Prostate gland (tissue), 2 donors: ENCODE measurements around the gene CLPTM1L. TPM values are rescaled to one million over a fixed set of nuclear protein-coding genes. Genes with fewer than 3 reads are reported as not detected.

ENCODE experiments used
- DNase-seq: peaks from one replicate; pipeline ENCODE4 v3.0.0-alpha.2; 2019; ENCODE audit warnings: low spot score
- H3K27ac ChIP-seq, 2 donors: fragments of 200-600 bp; sonication (generic); 2 replicates each; pipeline ENCODE4 v1.5.1; 2017 to 2019
- H3K27me3 ChIP-seq: fragments of 200-600 bp; sonication (generic); replicated peaks from 2 replicates; pipeline ENCODE4 v1.5.1; 2019; ENCODE audit not compliant: insufficient read depth
- H3K36me3 ChIP-seq, 2 donors: fragments of 200-600 bp; sonication (generic); 1 replicate in 1 of 2; 2 replicates in 1 of 2; pipeline versions ENCODE4 v1.5.1 to v1.8.1; 2017 to 2019
- H3K4me1 ChIP-seq: fragments of 200-600 bp; sonication (generic); replicated peaks from 2 replicates; pipeline ENCODE4 v1.5.1; 2019
- H3K4me3 ChIP-seq, 2 donors: fragments of 200-600 bp; sonication (generic); 2 replicates each; pipeline ENCODE4 v1.5.1; 2017 to 2019
- H3K9me3 ChIP-seq: fragments of 200-600 bp; sonication (generic); 2 replicates; pipeline ENCODE4 v1.5.1; 2017
- POLR2A ChIP-seq: fragments of 450-650 bp; IDR thresholded peaks from one replicate; pipeline ENCODE4 v1.6.1; 2016; ENCODE audit warnings: antibody characterized with exemption, mild to moderate bottlenecking
- POLR2AphosphoS5 ChIP-seq: sonication (generic); formaldehyde crosslinking; IDR thresholded peaks from one replicate; pipeline ENCODE4 v1.6.1; 2017; ENCODE audit warnings: antibody characterized with exemption
- WGBS: methylation state at CpG from one replicate; pipeline ENCODE4 v1.1.5; 2018; 5-methylcytosine and 5-hydroxymethylcytosine counted together
- intact Hi-C: fragments of 100-400 bp; cut with DNase I; formaldehyde crosslinking; loops from one replicate; pipeline ENCODE4 v1.14.2; 2022
- total RNA-seq, 2 donors: library from RNA; depleted of rRNA; stranded (reverse); fragments of >200 nt; gene quantifications; one replicate each; pipeline ENCODE4 v1.1.0, GENCODE V29; 2016
- TF ChIP-seq, protein P1 (sequence below), 4 experiments: fragments of 200-600 bp in 2 of 4; fragments of 450-650 bp in 2 of 4; sonication (generic) in 2 of 4; IDR thresholded peaks; 1 replicate in 3 of 4; 2 replicates in 1 of 4; pipeline ENCODE4 v1.5.1; 2016 to 2019; ENCODE audit warnings: antibody characterized with exemption in 4 of 4, mild to moderate bottlenecking in 2 of 4, moderate library complexity in 2 of 4

The CLPTM1L gene
- total RNA-seq, 2 donors from 2014 or later, result 105 to 135 TPM

- Histone ChIP-seq H3K27me3 (no peaks in the 10 kb centered on the region), H3K4me3 (no peak overlapping the region), H3K36me3 (peaks cover 7 to 10% of the 10 kb centered on the region in 2 donors), H3K9me3 (no peaks in the 10 kb centered on the region), H3K4me1 (peaks cover 14% of the 10 kb centered on the region), H3K27ac (peak overlapping the region in 1 of 2 donors; percentile 76)
- DNase-seq, result no peak
- TF ChIP-seq POLR2A (no peak), POLR2AphosphoS5 (no peak)
- TF ChIP-seq, protein P1, sequence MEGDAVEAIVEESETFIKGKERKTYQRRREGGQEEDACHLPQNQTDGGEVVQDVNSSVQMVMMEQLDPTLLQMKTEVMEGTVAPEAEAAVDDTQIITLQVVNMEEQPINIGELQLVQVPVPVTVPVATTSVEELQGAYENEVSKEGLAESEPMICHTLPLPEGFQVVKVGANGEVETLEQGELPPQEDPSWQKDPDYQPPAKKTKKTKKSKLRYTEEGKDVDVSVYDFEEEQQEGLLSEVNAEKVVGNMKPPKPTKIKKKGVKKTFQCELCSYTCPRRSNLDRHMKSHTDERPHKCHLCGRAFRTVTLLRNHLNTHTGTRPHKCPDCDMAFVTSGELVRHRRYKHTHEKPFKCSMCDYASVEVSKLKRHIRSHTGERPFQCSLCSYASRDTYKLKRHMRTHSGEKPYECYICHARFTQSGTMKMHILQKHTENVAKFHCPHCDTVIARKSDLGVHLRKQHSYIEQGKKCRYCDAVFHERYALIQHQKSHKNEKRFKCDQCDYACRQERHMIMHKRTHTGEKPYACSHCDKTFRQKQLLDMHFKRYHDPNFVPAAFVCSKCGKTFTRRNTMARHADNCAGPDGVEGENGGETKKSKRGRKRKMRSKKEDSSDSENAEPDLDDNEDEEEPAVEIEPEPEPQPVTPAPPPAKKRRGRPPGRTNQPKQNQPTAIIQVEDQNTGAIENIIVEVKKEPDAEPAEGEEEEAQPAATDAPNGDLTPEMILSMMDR (IDR thresholded peaks at IDR 0.05), result no peak
- WGBS, result 93% methylated on average over 26 of the region's 26 CpGs
- intact Hi-C loops, result no loop called here
These were observed 26.9 kb downstream of the CLPTM1L start for GRCh38 chr5:1317921-1318565.

DNA sequence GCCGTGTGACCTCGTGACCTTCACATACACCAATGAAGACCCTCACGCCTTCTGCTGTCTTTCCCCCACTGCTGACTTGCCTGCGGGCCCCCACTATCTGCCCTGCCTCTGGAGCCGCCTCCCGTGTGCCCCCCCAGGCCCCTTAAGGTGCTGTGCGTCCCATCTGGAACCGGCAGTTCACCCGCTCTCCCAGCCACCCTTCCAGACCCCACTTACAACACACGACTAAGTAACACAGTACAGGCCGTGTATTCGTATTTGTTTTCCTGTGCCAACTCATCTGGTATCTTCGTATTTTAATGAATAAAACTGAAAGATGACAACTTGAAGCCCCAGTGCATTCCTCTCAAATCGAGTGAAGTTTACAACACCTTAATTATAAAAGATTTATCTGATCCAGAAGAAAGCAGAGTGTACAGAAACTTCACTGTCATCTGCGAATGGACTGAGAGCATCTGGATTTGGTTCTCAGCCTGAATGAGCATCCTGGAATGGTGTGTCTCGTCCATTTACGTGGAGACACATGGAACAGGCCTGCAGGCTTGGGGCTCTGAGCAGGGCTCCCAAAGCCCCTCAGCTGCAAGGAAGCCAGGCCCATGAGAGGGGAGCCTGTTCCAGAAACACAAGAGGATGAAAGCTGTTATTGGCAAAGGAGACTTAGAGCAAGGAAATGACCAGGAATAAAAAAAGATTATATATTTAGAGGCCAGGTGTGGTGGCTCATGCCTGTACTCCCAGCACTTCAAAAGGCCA, 28.1 kb downstream of the CLPTM1L start:
- DNase-seq, result no peak
- 20% methylated on average over 17 of the region's 17 CpGs for WGBS
- intact Hi-C loops, result no loop called here
- Histone ChIP-seq H3K27me3 (no peaks in the 10 kb centered on the region), H3K9me3 (no peaks in the 10 kb centered on the region), H3K4me1 (peaks cover 14% of the 10 kb centered on the region), H3K4me3 (no peak overlapping the region), H3K36me3 (peaks cover 2 to 7% of the 10 kb centered on the region in 2 donors), H3K27ac (peak overlapping the region; percentile 76 to 85)
- TF ChIP-seq, protein P1 (IDR thresholded peaks at IDR 0.05), result no peak

DNA sequence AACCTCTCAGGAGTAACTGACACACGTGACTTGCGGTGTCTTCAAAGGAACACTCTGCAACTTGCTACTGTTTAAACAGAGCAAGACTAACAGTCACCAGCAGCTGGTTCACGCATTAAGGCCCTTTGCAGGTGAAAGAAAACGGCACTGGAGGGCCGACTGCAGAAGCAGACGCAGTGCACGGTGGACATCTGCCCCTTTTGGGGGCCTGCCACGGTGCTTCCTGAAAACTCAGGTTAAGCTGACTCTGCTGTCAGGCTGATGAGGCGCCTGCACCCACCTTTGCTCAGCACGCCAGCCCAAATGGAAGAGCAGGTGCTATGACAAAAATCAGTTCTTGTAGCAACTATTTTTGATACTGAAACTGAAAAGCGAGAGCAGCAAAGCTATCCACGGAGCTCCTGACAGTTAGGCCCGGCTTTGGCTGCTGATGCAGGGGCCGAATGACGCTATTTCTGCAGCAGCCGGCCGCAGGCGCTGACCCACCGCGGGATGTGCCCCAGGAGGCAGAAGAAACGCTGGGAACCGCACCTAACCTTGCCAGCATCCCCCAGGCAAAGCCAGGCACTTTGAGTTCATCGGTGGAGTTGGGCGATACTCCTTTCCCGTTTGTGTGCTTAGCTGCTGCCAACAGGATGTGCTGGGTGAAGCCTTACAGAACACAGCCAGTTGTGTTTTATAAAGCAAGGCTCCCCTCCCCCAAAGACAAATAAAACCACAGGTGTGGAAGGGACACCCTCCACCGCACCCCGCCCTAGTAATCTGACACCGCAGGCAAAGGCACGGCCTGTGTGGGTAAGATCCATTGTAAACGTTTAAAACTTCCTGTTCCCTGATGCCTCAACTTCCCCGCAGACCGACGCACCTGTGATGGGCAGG, 29.0 kb downstream of the CLPTM1L start:
- intact Hi-C loops, result no loop called here
- H3K4me3 ChIP-seq, result peak overlapping the region; percentile 7 to 26
- 11% methylated on average over 33 of the region's 33 CpGs for WGBS

GRCh38 chr5:1315018-1315708, 29.7 kb downstream of the CLPTM1L start:
- H3K27me3 ChIP-seq, result no peaks in the 10 kb centered on the region
- TF ChIP-seq, protein P1 (IDR thresholded peaks at IDR 0.05), result no peak
- no peak for TF ChIP-seq POLR2A
- no peaks in the 10 kb centered on the region for H3K36me3 ChIP-seq
- no peak for DNase-seq
- WGBS, result 70% methylated on average over 13 of the region's 13 CpGs
- H3K4me3 ChIP-seq, result peak overlapping the region in 1 of 2 donors; percentile 26
- H3K27ac ChIP-seq, result peak overlapping the region; percentile 76 to 85
- intact Hi-C loops, result no loop called here
- H3K4me1 ChIP-seq, result peaks cover 14% of the 10 kb centered on the region
- no peaks in the 10 kb centered on the region for H3K9me3 ChIP-seq

More for the DNA sequence above, 29.0 kb downstream of the CLPTM1L start:
- Histone ChIP-seq H3K9me3 (no peaks in the 10 kb centered on the region), H3K36me3 (no peaks in the 10 kb centered on the region), H3K27me3 (no peaks in the 10 kb centered on the region), H3K4me1 (peaks cover 14% of the 10 kb centered on the region), H3K27ac (peak overlapping the region; percentile 76 to 85)
- DNase-seq, result peak; percentile 92
- TF ChIP-seq, protein P1 (IDR thresholded peaks at IDR 0.05), result no peak
- peak; percentile 94 for TF ChIP-seq POLR2AphosphoS5
